SK-N-SH treated with all-trans-retinoic acid at 6 μM for 48 hours (cell line): ENCODE results near the gene LINGO1.

ENCODE experiments used
- ATAC-seq: fragments of 200-7000 bp; cut with Tn5 transposase; 3 replicates; pipeline ENCODE4 v1.9.1; 2020; ENCODE audit warnings: mild to moderate bottlenecking, moderate library complexity
- ARNTL ChIP-seq: fragments of 450-650 bp; formaldehyde crosslinking; IDR thresholded peaks from 2 replicates; pipeline ENCODE4 v1.5.0; 2020; ENCODE audit warnings: low read depth, mild to moderate bottlenecking, moderate library complexity, borderline replicate concordance
- BACH2 ChIP-seq: fragments of 250-450 bp; sonication (Bioruptor Pico); IDR thresholded peaks from 2 replicates; pipeline ENCODE4 v1.9.0; 2021; ENCODE audit warnings: mild to moderate bottlenecking, borderline replicate concordance
- CSRNP3 ChIP-seq: fragments of 250-450 bp; sonication (Bioruptor Pico); IDR thresholded peaks from 2 replicates; pipeline ENCODE4 v1.5.1; 2021; ENCODE audit warnings: mild to moderate bottlenecking, moderate library complexity
- ESRRG ChIP-seq: fragments of 250-450 bp; sonication (Bioruptor Pico); IDR thresholded peaks from 2 replicates; pipeline ENCODE4 v1.6.1; 2021; ENCODE audit warnings: mild to moderate bottlenecking
- GLIS3 ChIP-seq: fragments of 250-450 bp; sonication (Bioruptor Pico); IDR thresholded peaks from 2 replicates; pipeline ENCODE4 v1.5.0; 2020; ENCODE audit warnings: mild to moderate bottlenecking, moderate library complexity
- ISL1 ChIP-seq: fragments of 250-450 bp; sonication (Bioruptor Pico); IDR thresholded peaks from 2 replicates; pipeline ENCODE4 v2.1.2; 2022; ENCODE audit warnings: mild to moderate bottlenecking, moderate library complexity
- OSR1 ChIP-seq: fragments of 250-450 bp; sonication (Bioruptor Pico); IDR thresholded peaks from 2 replicates; pipeline ENCODE4 v1.8.0; 2022; ENCODE audit warnings: moderate library complexity, mild to moderate bottlenecking, inconsistent platforms
- POU6F1 ChIP-seq: fragments of 250-450 bp; sonication (Bioruptor Pico); IDR thresholded peaks from 2 replicates; pipeline ENCODE4 v1.8.0; 2021; ENCODE audit warnings: low read depth, mild to moderate bottlenecking, moderate library complexity, borderline replicate concordance
- PPARA ChIP-seq: fragments of 250-450 bp; sonication (Bioruptor Pico); IDR thresholded peaks from 2 replicates; pipeline ENCODE4 v1.5.0; 2020; ENCODE audit warnings: mild to moderate bottlenecking, borderline replicate concordance
- RARB ChIP-seq: fragments of 250-450 bp; sonication (Bioruptor Pico); IDR thresholded peaks from 2 replicates; pipeline ENCODE4 v1.8.0; 2021; ENCODE audit warnings: mild to moderate bottlenecking, moderate library complexity
- SNAI2 ChIP-seq: fragments of 250-450 bp; sonication (Bioruptor Pico); IDR thresholded peaks from 2 replicates; pipeline ENCODE4 v1.5.0; 2020; ENCODE audit warnings: mild to moderate bottlenecking, moderate library complexity
- TCF4 ChIP-seq: fragments of 250-450 bp; sonication (Bioruptor Pico); IDR thresholded peaks from 2 replicates; pipeline ENCODE4 v1.8.0; 2021; ENCODE audit warnings: mild to moderate bottlenecking, moderate library complexity, borderline replicate concordance
- TOX ChIP-seq: fragments of 250-450 bp; sonication (Bioruptor Pico); IDR thresholded peaks from 2 replicates; pipeline ENCODE4 v1.8.0; 2021; ENCODE audit warnings: mild to moderate bottlenecking, moderate library complexity, borderline replicate concordance
- ZC3H10 ChIP-seq: fragments of 250-450 bp; sonication (Bioruptor Pico); IDR thresholded peaks from 2 replicates; pipeline ENCODE4 v1.5.1; 2021; ENCODE audit warnings: mild to moderate bottlenecking, moderate library complexity
- ZFP3 ChIP-seq: fragments of 250-450 bp; sonication (Bioruptor Pico); IDR thresholded peaks from 2 replicates; pipeline ENCODE4 v1.5.0; 2020; ENCODE audit warnings: mild to moderate bottlenecking, moderate library complexity
- ZFP30 ChIP-seq: fragments of 450-650 bp; formaldehyde crosslinking; IDR thresholded peaks from 2 replicates; pipeline ENCODE4 v1.5.0; 2022; ENCODE audit warnings: mild to moderate bottlenecking, moderate library complexity
- ZNF565 ChIP-seq: fragments of 450-650 bp; formaldehyde crosslinking; conservative IDR thresholded peaks from 2 replicates; pipeline ENCODE4 v1.5.0; 2020; ENCODE audit warnings: low read depth, mild to moderate bottlenecking, moderate library complexity
- ZNF70 ChIP-seq: fragments of 450-650 bp; formaldehyde crosslinking; IDR thresholded peaks from 2 replicates; pipeline ENCODE4 v1.5.0; 2020; ENCODE audit warnings: mild to moderate bottlenecking, moderate library complexity
- TF ChIP-seq, protein P1 (sequence below): fragments of 250-450 bp; sonication (Bioruptor Pico); IDR thresholded peaks from 2 replicates; pipeline ENCODE4 v1.8.0; 2020; ENCODE audit warnings: mild to moderate bottlenecking, moderate library complexity, borderline replicate concordance
- TF ChIP-seq, protein P2 (sequence below): fragments of 250-450 bp; sonication (Bioruptor Pico); IDR thresholded peaks from 2 replicates; pipeline ENCODE4 v1.5.0; 2020; ENCODE audit warnings: mild to moderate bottlenecking, moderate library complexity
- TF ChIP-seq, protein P3 (sequence below): fragments of 250-450 bp; sonication (Bioruptor Pico); IDR thresholded peaks from 2 replicates; pipeline ENCODE4 v1.5.1; 2020; ENCODE audit warnings: low read depth, mild to moderate bottlenecking, moderate library complexity

LINGO1 gene

GRCh38 chr15:77621847-77622208, 10.9 kb downstream of the LINGO1 start:
- TF ChIP-seq TCF4 (CRISPR knock-in tag) (no peak), RARB (CRISPR knock-in tag) (no peak), SNAI2 (CRISPR knock-in tag) (no peak), PPARA (CRISPR knock-in tag) (no peak), ZC3H10 (CRISPR knock-in tag) (no peak), ZFP3 (CRISPR knock-in tag) (no peak), ZNF565 (CRISPR knock-in tag) (no peak), POU6F1 (CRISPR knock-in tag) (no peak), ZNF70 (no peak), GLIS3 (no peak), TOX (CRISPR knock-in tag) (no peak), BACH2 (CRISPR knock-in tag) (no peak), ESRRG (CRISPR knock-in tag) (no peak), OSR1 (CRISPR knock-in tag) (no peak), ZFP30 (CRISPR knock-in tag) (no peak), ARNTL (CRISPR knock-in tag) (no peak), CSRNP3 (CRISPR knock-in tag) (no peak)
- TF ChIP-seq, protein P1, sequence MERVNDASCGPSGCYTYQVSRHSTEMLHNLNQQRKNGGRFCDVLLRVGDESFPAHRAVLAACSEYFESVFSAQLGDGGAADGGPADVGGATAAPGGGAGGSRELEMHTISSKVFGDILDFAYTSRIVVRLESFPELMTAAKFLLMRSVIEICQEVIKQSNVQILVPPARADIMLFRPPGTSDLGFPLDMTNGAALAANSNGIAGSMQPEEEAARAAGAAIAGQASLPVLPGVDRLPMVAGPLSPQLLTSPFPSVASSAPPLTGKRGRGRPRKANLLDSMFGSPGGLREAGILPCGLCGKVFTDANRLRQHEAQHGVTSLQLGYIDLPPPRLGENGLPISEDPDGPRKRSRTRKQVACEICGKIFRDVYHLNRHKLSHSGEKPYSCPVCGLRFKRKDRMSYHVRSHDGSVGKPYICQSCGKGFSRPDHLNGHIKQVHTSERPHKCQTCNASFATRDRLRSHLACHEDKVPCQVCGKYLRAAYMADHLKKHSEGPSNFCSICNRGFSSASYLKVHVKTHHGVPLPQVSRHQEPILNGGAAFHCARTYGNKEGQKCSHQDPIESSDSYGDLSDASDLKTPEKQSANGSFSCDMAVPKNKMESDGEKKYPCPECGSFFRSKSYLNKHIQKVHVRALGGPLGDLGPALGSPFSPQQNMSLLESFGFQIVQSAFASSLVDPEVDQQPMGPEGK (CRISPR knock-in tag) = no peak
- TF ChIP-seq, protein P2, sequence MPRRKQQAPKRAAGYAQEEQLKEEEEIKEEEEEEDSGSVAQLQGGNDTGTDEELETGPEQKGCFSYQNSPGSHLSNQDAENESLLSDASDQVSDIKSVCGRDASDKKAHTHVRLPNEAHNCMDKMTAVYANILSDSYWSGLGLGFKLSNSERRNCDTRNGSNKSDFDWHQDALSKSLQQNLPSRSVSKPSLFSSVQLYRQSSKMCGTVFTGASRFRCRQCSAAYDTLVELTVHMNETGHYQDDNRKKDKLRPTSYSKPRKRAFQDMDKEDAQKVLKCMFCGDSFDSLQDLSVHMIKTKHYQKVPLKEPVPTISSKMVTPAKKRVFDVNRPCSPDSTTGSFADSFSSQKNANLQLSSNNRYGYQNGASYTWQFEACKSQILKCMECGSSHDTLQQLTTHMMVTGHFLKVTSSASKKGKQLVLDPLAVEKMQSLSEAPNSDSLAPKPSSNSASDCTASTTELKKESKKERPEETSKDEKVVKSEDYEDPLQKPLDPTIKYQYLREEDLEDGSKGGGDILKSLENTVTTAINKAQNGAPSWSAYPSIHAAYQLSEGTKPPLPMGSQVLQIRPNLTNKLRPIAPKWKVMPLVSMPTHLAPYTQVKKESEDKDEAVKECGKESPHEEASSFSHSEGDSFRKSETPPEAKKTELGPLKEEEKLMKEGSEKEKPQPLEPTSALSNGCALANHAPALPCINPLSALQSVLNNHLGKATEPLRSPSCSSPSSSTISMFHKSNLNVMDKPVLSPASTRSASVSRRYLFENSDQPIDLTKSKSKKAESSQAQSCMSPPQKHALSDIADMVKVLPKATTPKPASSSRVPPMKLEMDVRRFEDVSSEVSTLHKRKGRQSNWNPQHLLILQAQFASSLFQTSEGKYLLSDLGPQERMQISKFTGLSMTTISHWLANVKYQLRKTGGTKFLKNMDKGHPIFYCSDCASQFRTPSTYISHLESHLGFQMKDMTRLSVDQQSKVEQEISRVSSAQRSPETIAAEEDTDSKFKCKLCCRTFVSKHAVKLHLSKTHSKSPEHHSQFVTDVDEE (CRISPR knock-in tag) = no peak
- TF ChIP-seq, protein P3, sequence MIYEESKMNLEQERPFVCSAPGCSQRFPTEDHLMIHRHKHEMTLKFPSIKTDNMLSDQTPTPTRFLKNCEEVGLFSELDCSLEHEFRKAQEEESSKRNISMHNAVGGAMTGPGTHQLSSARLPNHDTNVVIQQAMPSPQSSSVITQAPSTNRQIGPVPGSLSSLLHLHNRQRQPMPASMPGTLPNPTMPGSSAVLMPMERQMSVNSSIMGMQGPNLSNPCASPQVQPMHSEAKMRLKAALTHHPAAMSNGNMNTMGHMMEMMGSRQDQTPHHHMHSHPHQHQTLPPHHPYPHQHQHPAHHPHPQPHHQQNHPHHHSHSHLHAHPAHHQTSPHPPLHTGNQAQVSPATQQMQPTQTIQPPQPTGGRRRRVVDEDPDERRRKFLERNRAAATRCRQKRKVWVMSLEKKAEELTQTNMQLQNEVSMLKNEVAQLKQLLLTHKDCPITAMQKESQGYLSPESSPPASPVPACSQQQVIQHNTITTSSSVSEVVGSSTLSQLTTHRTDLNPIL = no peak
- ATAC-seq = no peak

- ATAC-seq = no peak
- no peak for TF ChIP-seq ZNF70
- no peak for TF ChIP-seq PPARA (CRISPR knock-in tag)
- no peak for TF ChIP-seq GLIS3
- no peak for TF ChIP-seq ISL1 (CRISPR knock-in tag)
- no peak for TF ChIP-seq TOX (CRISPR knock-in tag)
- TF ChIP-seq, protein P1 (CRISPR knock-in tag) = no peak
- no peak for TF ChIP-seq ZNF565 (CRISPR knock-in tag)
- no peak for TF ChIP-seq BACH2 (CRISPR knock-in tag)
Observed at GRCh38 chr15:77620960-77621647, 11.6 kb downstream of the LINGO1 start.
